K562 (cell line): ENCODE measurements around the gene TMBIM4. TPM values are rescaled to one million over a fixed set of nuclear protein-coding genes. Genes with fewer than 3 reads are reported as not detected.

Source experiments
- ATAC-seq: fragments of 200-7000 bp; cut with Tn5 transposase; 3 replicates; pipeline ENCODE4 v1.9.1; 2020; ENCODE audit warnings: moderate library complexity
- BruUV-seq: library from RNA; stranded (reverse); fragments of 400-500 nt; replicated peaks from 2 replicates; lab custom pipeline; 2021; lab: Mats Ljungman, UMichigan
- CTCF ChIA-PET: fragments of 300-600 bp; formaldehyde crosslinking; extraction: SDS; loops from one replicate; lab custom pipeline; 2021; ENCODE audit warnings: low intra/inter-chr PET ratio; lab: Yijun Ruan, JAX
- POLR2A ChIA-PET: fragments of 300-600, 350-650 bp; sonication (Branson Sonifier 250); formaldehyde crosslinking; extraction: SDS; loops from one replicate; lab custom pipeline; 2021; ENCODE audit warnings: antibody characterized with exemption, inconsistent platforms; lab: Yijun Ruan, JAX
- DNase-seq, 4 experiments: peaks; one replicate each; pipeline versions ENCODE4 v3.0.0 to v3.0.0-alpha.2; 2011 to 2018; ENCODE audit warnings: low spot score in 3 of 4, mixed read lengths in 3 of 4; ENCODE audit errors: extremely low read depth in 1 of 4
- FAIRE-seq: peaks from 2 replicates; lab custom pipeline; 2011; peaks lifted over from hg19 to GRCh38; lab: Jason Lieb, UNC
- H2AFZ ChIP-seq: 2 replicates; pipeline ENCODE4 v1.6.0; 2011; ENCODE audit warnings: low read depth, low read length, control low read depth, inconsistent platforms
- H3K27ac ChIP-seq: fragments of 200-600 bp; 3 replicates; pipeline ENCODE4 v1.8.0; 2011; ENCODE audit warnings: low read depth, mild to moderate bottlenecking, control low read depth, inconsistent platforms, low read length, moderate library complexity, mixed read lengths; ENCODE audit errors: extremely low read depth
- H3K27me3 ChIP-seq, 2 experiments: fragments of 300-600 bp in 1 of 2; 2 replicates in 1 of 2; 3 replicates in 1 of 2; pipeline versions ENCODE4 v1.6.0 to v1.8.0; 2011; ENCODE audit warnings: inconsistent platforms in 2 of 2, low read length in 2 of 2, mild to moderate bottlenecking in 1 of 2, mixed read lengths in 1 of 2, moderate library complexity in 1 of 2; ENCODE audit not compliant: control insufficient read depth in 2 of 2, insufficient read depth in 2 of 2
- H3K36me3 ChIP-seq: fragments of 300-600 bp; 3 replicates; pipeline ENCODE4 v1.8.0; 2011; ENCODE audit warnings: mild to moderate bottlenecking, low read length, inconsistent platforms; ENCODE audit not compliant: control insufficient read depth, insufficient read depth
- H3K4me1 ChIP-seq, 2 experiments: fragments of 200-600 bp in 1 of 2; replicated peaks in 1 of 2; 2 replicates in 1 of 2; 3 replicates in 1 of 2; pipeline versions ENCODE4 v1.5.1 to v1.8.0; 2011; ENCODE audit warnings: inconsistent platforms in 2 of 2, low read length in 2 of 2, mild to moderate bottlenecking in 1 of 2, mixed read lengths in 1 of 2, moderate library complexity in 1 of 2; ENCODE audit not compliant: control insufficient read depth in 2 of 2, insufficient read depth in 2 of 2
- H3K4me2 ChIP-seq: 2 replicates; pipeline ENCODE4 v1.6.1; 2011; ENCODE audit warnings: low read length, control low read depth, inconsistent platforms, mixed read lengths; ENCODE audit not compliant: insufficient read depth
- H3K4me3 ChIP-seq: fragments of 200-600 bp; sonication (generic), shearing (Covaris generic); 2 replicates; pipeline ENCODE4 v1.5.1; 2016; ENCODE audit warnings: control low read depth, inconsistent platforms
- H3K79me2 ChIP-seq: fragments of 200-600 bp; 3 replicates; pipeline ENCODE4 v1.8.0; 2011; ENCODE audit warnings: low read length, inconsistent platforms; ENCODE audit not compliant: control insufficient read depth, insufficient read depth
- H3K9ac ChIP-seq, 2 experiments: 2 replicates each; pipeline versions ENCODE4 v1.6.0 to v1.6.1; 2011; ENCODE audit warnings: low read depth in 2 of 2, low read length in 2 of 2, control low read depth in 1 of 2, inconsistent platforms in 1 of 2, mild to moderate bottlenecking in 1 of 2, mixed read lengths in 1 of 2; ENCODE audit not compliant: insufficient read depth in 1 of 2
- H3K9me1 ChIP-seq: one replicate; pipeline ENCODE4 v1.6.0; 2011; ENCODE audit warnings: inconsistent platforms, mild to moderate bottlenecking, low read length, moderate library complexity; ENCODE audit not compliant: control insufficient read depth, insufficient read depth
- H3K9me3 ChIP-seq: replicated peaks from 2 replicates; pipeline ENCODE4 v1.5.1; 2011; ENCODE audit warnings: low read depth, low read length, inconsistent platforms; ENCODE audit not compliant: control insufficient read depth, insufficient read depth
- H4K20me1 ChIP-seq: replicated peaks from 2 replicates; pipeline ENCODE4 v1.6.1; 2011; ENCODE audit warnings: low read length, inconsistent platforms, mixed read lengths; ENCODE audit not compliant: control insufficient read depth, insufficient read depth
- FOXO4 ChIP-seq: fragments of 450-650 bp; formaldehyde crosslinking; IDR thresholded peaks from 2 replicates; pipeline ENCODE4 v1.4.0; 2020; ENCODE audit warnings: mild to moderate bottlenecking, moderate library complexity
- GATA2 ChIP-seq: sonication (generic); formaldehyde crosslinking; IDR thresholded peaks from 2 replicates; pipeline ENCODE4 v1.4.0; 2020; ENCODE audit warnings: mild to moderate bottlenecking, missing genetic modification reagents
- HNRNPUL1 ChIP-seq: fragments of 200-400 bp; formaldehyde crosslinking; IDR thresholded peaks from 2 replicates; pipeline ENCODE4 v1.6.1; 2017; ENCODE audit warnings: low read length
- RAD21 ChIP-seq, 2 experiments: fragments of 250-450 bp in 1 of 2; fragments of 450-650 bp in 1 of 2; sonication (Bioruptor Pico) in 1 of 2; formaldehyde crosslinking in 1 of 2; IDR thresholded peaks in 1 of 2; conservative IDR thresholded peaks in 1 of 2; 2 replicates each; pipeline versions ENCODE4 v1.4.0 to v1.8.0; 2020 to 2022; ENCODE audit warnings: mild to moderate bottlenecking in 2 of 2, moderate library complexity in 1 of 2
- RBM17 ChIP-seq: fragments of 200-400 bp; formaldehyde crosslinking; IDR thresholded peaks from 2 replicates; pipeline ENCODE4 v1.6.1; 2017; ENCODE audit warnings: low read depth, mild to moderate bottlenecking, low read length, borderline replicate concordance
- RBM25 ChIP-seq: fragments of 200-400 bp; formaldehyde crosslinking; IDR thresholded peaks from 2 replicates; pipeline ENCODE4 v1.6.1; 2018; ENCODE audit warnings: low read length, low read depth, moderate library complexity; ENCODE audit not compliant: severe bottlenecking
- RFX7 ChIP-seq: fragments of 250-450 bp; sonication (Bioruptor Pico); IDR thresholded peaks from 2 replicates; pipeline ENCODE4 v1.5.1; 2021; ENCODE audit warnings: mild to moderate bottlenecking
- RUNX1 ChIP-seq: sonication (generic); IDR thresholded peaks from 2 replicates; pipeline ENCODE4 v1.6.1; 2016; ENCODE audit warnings: antibody characterized with exemption, low read depth
- ZNF121 ChIP-seq: sonication (generic); formaldehyde crosslinking; conservative IDR thresholded peaks from 2 replicates; pipeline ENCODE4 v1.8.0; 2022; ENCODE audit warnings: missing genetic modification reagents
- ZNF274 ChIP-seq: IDR thresholded peaks from 2 replicates; pipeline ENCODE4 v1.6.1; 2011; ENCODE audit warnings: low read depth, mild to moderate bottlenecking, low read length, moderate library complexity, borderline replicate concordance
- in situ Hi-C: fragments of 300-500 bp; cut with MboI; formaldehyde crosslinking; loops from 4 replicates; pipeline ENCODE4 v1.15.0; 2018; ENCODE audit warnings: inconsistent platforms, mixed read lengths
- intact Hi-C: fragments of 100-400 bp; cut with micrococcal nuclease; formaldehyde crosslinking; loops from 2 replicates; pipeline ENCODE4 v1.14.2; 2022
- polyA plus RNA-seq, 8 experiments: library from polyadenylated mRNA; depleted of rRNA in 4 of 8; stranded (reverse) in 5 of 8; unstranded in 3 of 8; fragments of >200 nt; fragmentation: Nextera tagmentation in 2 of 8; fragmentation: Illumina TruSeq in 1 of 8; extraction: Ambion mirVana in 2 of 8; extraction: Trizol in 1 of 8; gene quantifications; 2 replicates each; pipeline versions ENCODE4 v1.2.1 to v1.2.3, GENCODE V29; 2011 to 2014; ENCODE audit warnings: inconsistent platforms in 1 of 8, missing spikeins in 1 of 8
- total RNA-seq, 7 experiments: library from RNA; depleted of rRNA in 6 of 7; stranded (reverse); fragments of >200 nt in 6 of 7; fragmentation: Illumina TruSeq in 2 of 7; extraction: Trizol in 2 of 7; gene quantifications; 2 replicates each; pipeline versions ENCODE4 v1.2.1 to v1.2.3, GENCODE V29; 2011 to 2021; ENCODE audit warnings: low replicate concordance in 1 of 7
- TF ChIP-seq, protein P1 (sequence below): fragments of 450-650 bp; formaldehyde crosslinking; IDR thresholded peaks from 2 replicates; pipeline ENCODE4 v1.4.0; 2022; ENCODE audit warnings: mild to moderate bottlenecking, moderate library complexity
- TF ChIP-seq, protein P2 (sequence below): fragments of 450-650 bp; IDR thresholded peaks from 2 replicates; pipeline ENCODE4 v1.6.1; 2016; ENCODE audit warnings: low read depth, mild to moderate bottlenecking, moderate library complexity

The TMBIM4 gene
- total and polyA plus RNA-seq, 9 of the 15 experiments (the other 6 are each of a cell fraction or from before 2014, with no cell fraction given), result 18.6 to 272 (median 50.0) TPM

DNA sequence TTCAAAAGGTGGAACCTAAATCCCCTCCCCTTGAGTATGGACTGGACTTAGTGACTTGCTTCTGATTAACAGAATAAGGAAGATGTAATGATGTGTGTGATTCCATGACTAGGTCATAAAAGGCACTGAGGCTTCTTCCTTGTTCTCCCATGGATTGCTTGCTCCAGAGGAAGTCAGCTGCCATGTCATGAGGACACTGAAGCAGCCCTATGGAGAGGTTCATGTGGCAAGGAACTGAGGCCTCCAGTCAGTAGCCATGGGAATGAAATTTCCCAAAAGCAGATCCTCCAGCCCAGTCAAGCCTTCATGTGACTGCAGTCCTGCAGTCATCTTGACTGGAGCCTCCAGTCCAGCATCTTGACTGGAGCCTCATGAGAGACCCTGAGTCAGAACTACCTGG lies 10.7 kb downstream of the TMBIM4 start:
- Histone ChIP-seq H3K27ac (no peak overlapping the region), H4K20me1 (no peaks in the 10 kb centered on the region; the same call in 1 of the 2 replicates), H3K79me2 (peaks cover 27% of the 10 kb centered on the region), H3K4me2 (no peak overlapping the region), H3K4me3 (no peak overlapping the region), H3K9me1 (no peaks in the 10 kb centered on the region), H3K27me3 (no peaks in the 10 kb centered on the region), H3K9me3 (no peaks in the 10 kb centered on the region), H2AFZ (no peak overlapping the region), H3K36me3 (peaks cover 7% of the 10 kb centered on the region; the same call in 2 of the 3 replicates), H3K4me1 (peaks cover 0 to 6% of the 10 kb centered on the region in 2 experiments; a peak in 2 of 5 replicates), H3K9ac (no peak overlapping the region)
- ATAC-seq (no peak), FAIRE-seq (no peak), DNase-seq (no peak)
- in situ Hi-C loops (no loop called here), intact Hi-C loops (no loop called here)
- ChIA-PET CTCF (no interaction called here), POLR2A (interaction anchor here (0.6 to 2.9 kb wide), 5 partner anchors 10 to 1964 kb away, joined by 3 to 15 read pairs (median 4); partner anchors contain the start of gene TMBIM4)
- BruUV-seq, result no TSS peak
- TF ChIP-seq, protein P1, sequence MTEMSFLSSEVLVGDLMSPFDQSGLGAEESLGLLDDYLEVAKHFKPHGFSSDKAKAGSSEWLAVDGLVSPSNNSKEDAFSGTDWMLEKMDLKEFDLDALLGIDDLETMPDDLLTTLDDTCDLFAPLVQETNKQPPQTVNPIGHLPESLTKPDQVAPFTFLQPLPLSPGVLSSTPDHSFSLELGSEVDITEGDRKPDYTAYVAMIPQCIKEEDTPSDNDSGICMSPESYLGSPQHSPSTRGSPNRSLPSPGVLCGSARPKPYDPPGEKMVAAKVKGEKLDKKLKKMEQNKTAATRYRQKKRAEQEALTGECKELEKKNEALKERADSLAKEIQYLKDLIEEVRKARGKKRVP (CRISPR knock-in tag), result no peak
- TF ChIP-seq HNRNPUL1 (no peak), FOXO4 (CRISPR knock-in tag) (no peak), RBM17 (no peak), GATA2 (CRISPR knock-in tag) (no peak), ZNF274 (no peak), RUNX1 (no peak), RFX7 (CRISPR knock-in tag) (no peak), RAD21 (CRISPR knock-in tag; conservative IDR thresholded peaks at IDR 0.05 in 1 of 2, IDR thresholded peaks at IDR 0.05 in 1 of 2) (no peak), RBM25 (no peak), ZNF121 (CRISPR knock-in tag) (no peak)
- TF ChIP-seq, protein P2, sequence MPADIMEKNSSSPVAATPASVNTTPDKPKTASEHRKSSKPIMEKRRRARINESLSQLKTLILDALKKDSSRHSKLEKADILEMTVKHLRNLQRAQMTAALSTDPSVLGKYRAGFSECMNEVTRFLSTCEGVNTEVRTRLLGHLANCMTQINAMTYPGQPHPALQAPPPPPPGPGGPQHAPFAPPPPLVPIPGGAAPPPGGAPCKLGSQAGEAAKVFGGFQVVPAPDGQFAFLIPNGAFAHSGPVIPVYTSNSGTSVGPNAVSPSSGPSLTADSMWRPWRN, result no peak
